ENCODE data around the gene ENG.

GRCh38 chr9:127841087-127841835 lies 13.2 kb downstream of the ENG start:
- TF ChIP-seq EZH2 (IDR thresholded peaks at IDR 0.05; ENCODE audit: low read depth, unreplicated experiment) (no peak), CTCF (conservative IDR thresholded peaks at IDR 0.05; ENCODE audit: low read depth in 2 of 2) (no peak), ETS1 (IDR thresholded peaks at IDR 0.05) (no peak), REST (IDR thresholded peaks at IDR 0.05; ENCODE audit: unreplicated experiment) (no peak), POLR2AphosphoS5 (IDR thresholded peaks at IDR 0.05; ENCODE audit: low read depth) (no peak), JUNB (IDR thresholded peaks at IDR 0.05; ENCODE audit: unreplicated experiment) (no peak), STAT1 (IDR thresholded peaks at IDR 0.05; ENCODE audit: unreplicated experiment) (no peak), CREB1 (CRISPR knock-in tag; IDR thresholded peaks at IDR 0.05; ENCODE audit: low read depth) (no peak), EZH2phosphoT487 (IDR thresholded peaks at IDR 0.05; ENCODE audit: unreplicated experiment) (no peak), ZNF114 (CRISPR knock-in tag; IDR thresholded peaks at IDR 0.05) (no peak), ZNF331 (CRISPR knock-in tag; IDR thresholded peaks at IDR 0.05; ENCODE audit: low read depth) (no peak)

Data from GM23338 (cell line).